HG02938 (cell line): ENCODE measurements around the gene RBM38.
"Not testable (repeated sequence)": the region's sequence is repeated elsewhere in the genome, so short reads cannot be mapped to it uniquely, and the experiment has no call there.

Source experiments
- ATAC-seq: cut with Tn5 transposase; IDR thresholded peaks from one replicate; pipeline ENCODE4 v1.9.1; 2021; ENCODE audit warnings: mild to moderate bottlenecking, moderate library complexity; ENCODE audit not compliant: unreplicated experiment

The RBM38 gene

GRCh38 chr20:57390604-57391438, at the start of gene RBM38:
Gene RBM38, plus strand, starts transcription at chr20:57391396. Its CDS starts 186 bp downstream, at chr20:57391582.
- ATAC-seq: peak; percentile 37

GRCh38 chr20:57341663-57342062, 49.5 kb upstream of the RBM38 start:
- ATAC-seq: no peak

- no peak for ATAC-seq
Observed at GRCh38 chr20:57342829-57343228, 48.4 kb upstream of the RBM38 start.

- no peak for ATAC-seq
Observed at GRCh38 chr20:57346477-57346876, 44.7 kb upstream of the RBM38 start.

DNA sequence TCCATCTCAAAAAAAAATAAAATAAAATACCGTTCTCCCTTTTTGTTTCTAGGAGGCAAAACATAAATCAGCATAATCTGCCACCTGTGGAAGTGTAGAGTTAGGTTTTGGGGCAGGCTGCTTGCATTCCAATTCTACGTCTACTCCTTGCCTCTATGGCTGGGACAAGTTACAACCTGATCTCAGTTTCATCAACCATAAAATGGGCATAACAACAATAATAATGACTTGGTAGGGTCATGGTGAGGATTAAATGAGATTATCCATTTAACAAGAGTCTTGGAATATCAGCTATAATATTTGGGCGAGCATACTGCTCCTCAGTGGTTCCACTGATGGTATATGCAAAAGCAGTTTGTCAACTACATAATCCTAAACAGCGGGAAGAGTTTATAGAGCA, 43.8 kb upstream of the RBM38 start:
- ATAC-seq: no peak

GRCh38 chr20:57348200-57348921, 42.8 kb upstream of the RBM38 start:
- not testable (repeated sequence) for ATAC-seq

DNA sequence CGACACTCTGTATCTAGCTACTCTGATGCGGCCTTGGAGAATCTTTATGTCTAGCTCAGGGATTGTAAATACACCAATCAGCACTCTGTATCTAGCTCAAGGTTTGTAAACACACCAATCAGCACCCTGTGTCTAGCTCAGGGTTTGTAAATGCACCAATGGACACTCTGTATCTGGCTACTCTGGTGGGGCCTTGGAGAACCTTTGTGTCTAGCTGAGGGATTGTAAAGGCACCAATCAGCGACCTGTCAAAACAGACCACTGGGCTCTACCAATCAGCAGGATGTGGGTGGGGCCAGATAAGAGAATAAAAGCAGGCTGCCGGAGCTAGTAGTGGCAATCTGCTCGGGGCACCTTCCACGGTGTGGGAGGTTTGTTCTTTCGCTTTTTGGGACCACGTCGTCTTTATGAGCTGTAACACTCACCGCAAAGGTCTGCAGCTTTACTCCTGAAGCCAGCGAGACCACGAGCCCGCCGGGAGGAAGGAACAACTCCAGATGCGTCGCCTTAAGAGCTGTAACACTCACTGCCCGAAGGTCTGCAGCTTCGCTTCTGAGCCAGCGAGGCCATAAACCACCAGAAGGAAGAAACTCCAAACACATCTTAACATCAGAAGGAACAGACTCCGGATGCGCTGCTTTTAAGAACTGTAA, 42.1 kb upstream of the RBM38 start:
- ATAC-seq: not testable (repeated sequence)

- no peak for ATAC-seq
Observed at GRCh38 chr20:57350081-57350710, 41.0 kb upstream of the RBM38 start.

DNA sequence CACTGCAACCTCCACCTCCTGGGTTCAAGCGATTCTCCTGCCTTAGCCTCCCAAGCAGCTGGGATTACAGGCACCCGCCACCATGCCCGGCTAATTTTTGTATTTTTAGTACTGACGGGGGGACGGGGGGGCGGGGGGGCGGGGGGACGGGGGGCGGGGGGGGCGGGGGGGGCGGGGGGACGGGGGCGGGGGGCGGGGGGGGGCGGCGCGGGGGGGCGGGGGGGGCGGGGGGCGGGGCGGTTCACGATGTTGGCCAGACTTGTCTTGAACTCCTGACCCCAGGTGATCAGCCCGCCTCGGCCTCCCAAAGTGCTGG, 40.5 kb upstream of the RBM38 start:
- ATAC-seq: not testable (repeated sequence)

GRCh38 chr20:57351042-57351783, 40.0 kb upstream of the RBM38 start, which contains the start of gene RAE1:
Gene RAE1, plus strand, starts transcription at chr20:57351255. Its CDS starts 2,784 bp downstream, at chr20:57354039.
- peak; percentile 85 for ATAC-seq

GRCh38 chr20:57352305-57352704, 38.9 kb upstream of the RBM38 start:
- no peak for ATAC-seq

DNA sequence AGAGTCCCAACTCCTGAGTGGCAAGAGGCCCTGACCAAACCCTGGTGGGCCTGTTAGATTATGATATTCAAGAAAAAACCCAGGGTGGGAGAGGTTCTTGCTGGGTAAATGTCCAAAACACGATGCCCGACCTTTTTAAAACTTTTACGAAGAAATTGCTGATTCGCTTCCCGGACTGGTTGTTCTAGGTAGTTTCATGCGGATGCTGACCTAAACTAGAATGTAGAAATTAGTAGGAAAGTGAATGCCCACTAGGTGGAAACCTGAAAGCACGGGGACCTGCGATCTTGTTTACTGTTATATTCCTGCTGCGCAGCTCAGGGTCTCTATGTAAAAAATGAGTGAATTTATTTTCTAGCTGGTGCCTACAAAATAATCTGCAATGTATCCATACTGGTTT, 37.8 kb upstream of the RBM38 start:
- no peak for ATAC-seq

DNA sequence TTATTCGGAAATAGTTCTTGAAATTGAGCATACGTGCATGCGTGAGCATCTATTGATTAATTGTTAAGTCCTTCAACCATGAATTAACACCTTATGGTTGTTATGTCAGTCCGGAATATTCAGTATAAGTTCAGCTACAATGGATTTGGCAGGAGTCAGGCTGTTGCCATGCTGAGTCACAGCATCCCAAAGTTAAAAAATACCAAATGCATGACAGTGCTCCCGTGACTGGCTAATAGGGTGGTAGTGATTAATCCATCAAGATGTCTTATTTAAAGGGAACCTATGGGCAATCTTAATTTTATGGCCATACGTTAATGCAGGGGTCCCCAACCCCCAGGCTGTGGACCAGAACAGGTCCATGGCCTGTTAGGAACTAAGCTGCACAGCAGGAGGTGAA, 29.7 kb upstream of the RBM38 start:
- ATAC-seq: no peak

GRCh38 chr20:57364451-57364850, 26.7 kb upstream of the RBM38 start:
- no peak for ATAC-seq

GRCh38 chr20:57369596-57369995, 21.6 kb upstream of the RBM38 start:
- ATAC-seq: no peak

DNA sequence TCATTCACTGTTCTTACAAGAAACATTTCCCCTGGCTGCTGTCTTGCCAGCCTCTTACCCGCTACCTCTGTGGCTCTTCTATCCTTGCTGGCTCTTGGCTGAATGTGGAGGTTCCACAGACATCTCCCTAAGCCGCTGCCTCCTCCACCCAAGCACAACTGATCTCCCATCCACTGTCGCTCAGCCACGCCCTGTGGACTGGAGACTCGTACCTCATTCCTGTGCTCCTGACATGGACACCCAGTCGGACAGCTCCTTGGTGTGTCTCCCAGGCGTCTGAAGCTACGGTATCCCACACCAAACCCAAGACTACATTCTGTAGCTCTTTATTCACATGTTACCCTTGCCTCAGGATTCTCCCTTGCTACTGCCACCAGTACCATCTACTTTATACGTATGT, 20.9 kb upstream of the RBM38 start:
- ATAC-seq: no peak

DNA sequence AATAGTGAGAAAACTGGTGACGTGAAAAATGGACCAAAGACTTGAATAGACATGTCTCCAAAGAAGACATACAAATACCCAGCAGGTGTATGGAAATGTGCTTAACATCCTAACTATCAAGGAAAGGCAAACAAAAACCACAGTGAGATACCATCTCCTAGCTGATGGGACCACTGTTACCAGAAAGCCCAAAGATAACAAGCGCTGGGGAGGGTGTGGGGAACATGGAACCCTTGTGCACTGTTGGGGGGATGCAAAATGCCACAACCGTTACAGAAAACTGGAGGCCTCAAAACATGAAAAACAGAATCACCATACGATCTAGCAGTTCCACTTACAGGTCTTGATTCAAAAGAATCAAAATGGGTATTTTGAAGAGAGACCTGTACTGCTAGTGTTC, 19.8 kb upstream of the RBM38 start:
- ATAC-seq: no peak

DNA sequence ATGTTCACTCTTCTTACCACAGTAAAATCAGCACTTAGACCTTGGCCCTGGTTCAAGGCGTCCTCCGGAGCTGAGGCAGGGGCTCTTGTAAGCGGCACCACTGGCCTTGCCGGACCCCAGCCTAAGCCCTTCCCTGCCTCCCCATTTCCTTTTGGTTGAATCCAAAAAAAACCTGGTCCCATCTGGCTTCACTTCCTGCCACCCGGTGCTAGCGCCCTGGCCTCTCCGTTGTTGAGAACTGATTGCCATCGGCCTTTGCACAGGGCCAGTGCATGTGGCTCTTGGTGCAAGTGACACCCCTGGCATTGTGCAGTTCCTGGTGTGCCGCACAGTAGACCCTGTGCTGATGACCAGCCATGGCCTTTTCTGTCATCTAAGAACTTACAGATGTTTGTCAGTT, 19.0 kb upstream of the RBM38 start:
- ATAC-seq: no peak

DNA sequence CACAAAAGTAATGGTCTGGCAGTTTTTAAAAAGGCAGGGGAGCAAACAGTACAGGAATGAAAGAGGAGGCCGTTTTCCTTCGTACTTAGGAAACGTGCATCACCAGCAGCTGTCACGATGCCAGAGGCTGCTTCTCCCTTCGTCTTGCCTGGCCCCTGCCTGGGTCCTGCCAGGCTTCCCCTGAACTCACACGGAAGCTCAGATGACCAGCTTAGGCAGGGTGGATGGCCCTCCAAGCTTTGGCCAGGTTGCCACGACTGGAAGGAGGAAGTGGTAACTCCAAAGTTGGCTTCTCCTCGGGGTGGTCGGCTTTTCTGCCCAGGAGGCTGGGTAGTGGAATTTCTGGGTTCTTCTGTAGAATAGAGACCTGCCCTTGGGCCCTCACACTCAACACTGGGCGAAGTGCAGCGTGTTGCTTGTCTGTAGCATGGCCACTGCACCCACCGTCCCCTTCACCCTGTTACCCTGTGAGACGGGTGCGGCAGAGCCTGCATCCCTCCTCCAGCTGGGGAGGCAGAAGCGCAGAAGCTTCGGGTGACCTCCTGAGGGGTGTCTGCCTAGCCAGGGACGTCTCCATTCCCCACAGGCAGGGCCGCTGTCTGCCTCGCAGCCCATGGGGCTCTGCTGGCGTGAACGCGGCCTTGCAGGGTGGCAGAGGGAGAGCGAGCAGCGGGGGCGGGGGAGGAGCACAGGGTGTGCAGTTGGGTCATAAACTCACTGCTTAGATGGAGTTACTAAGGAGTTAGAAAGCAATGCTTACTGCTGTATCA, 18.4 kb upstream of the RBM38 start:
- no peak for ATAC-seq
